Smooth muscle cell of the coronary artery (primary cell): ENCODE measurements around the gene MSANTD1. TPM values are rescaled to one million over a fixed set of nuclear protein-coding genes. Genes with fewer than 3 reads are reported as not detected.

Source experiments
- total RNA-seq: library from RNA; depleted of rRNA; stranded (reverse); fragments of >200 nt; gene quantifications from 2 replicates; pipeline ENCODE4 v1.2.3, GENCODE V29; 2014; ENCODE audit warnings: low replicate concordance

Gene MSANTD1
- total RNA-seq: 0.23 and 0.35 TPM in 2 replicates

GRCh38 chr4:3248811-3249661 lies at the start of gene MSANTD1:
Gene MSANTD1, plus strand, starts transcription at chr4:3249159. Its CDS starts 64 bp downstream, at chr4:3249223.

DNA sequence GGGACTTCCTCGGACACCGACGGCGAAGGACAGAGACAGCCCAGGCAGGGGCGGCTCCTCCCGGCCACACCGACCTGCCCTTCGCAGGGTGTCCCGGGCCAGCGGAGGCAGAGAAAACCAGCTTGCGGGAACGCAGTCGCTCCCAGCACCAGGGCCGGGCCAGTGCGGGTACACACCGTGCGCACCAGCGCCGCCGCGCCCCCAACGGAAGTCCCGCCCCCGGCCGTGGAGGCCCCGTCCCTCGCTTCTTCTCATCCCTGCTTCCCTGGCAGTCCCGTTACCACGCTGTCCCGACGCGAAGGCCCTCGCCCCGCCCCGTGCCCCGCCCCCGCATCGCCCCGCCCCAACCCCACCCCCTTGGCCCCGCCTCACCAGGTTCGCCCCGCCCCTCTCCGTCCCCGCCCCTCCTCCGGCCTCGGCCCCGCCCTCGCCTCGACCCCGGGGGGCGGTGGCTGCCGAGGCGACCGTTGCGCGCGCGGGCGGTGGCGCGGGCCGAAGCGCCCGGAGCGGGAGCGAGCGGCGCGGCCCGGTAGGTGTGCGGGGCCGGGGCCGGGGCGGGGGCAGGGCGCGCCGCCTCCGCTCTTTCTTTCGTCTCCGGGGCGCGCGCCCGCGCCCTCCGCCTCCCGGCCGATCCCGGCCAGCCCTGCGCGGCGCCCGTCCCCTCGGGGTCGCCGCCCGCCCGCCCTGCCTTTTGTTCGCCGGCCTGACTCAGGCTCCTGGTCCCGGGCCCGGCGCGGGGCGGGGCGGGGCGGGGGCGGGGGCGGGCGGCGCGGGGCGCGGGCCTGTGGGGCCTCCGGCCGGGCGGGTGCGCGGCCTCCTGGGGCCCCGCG lies 43.8 kb downstream of the MSANTD1 start, which contains the start of gene RGS12:
TSS of gene RGS12 (plus strand) at position 451 of the 830 bp plus-strand sequence. CDS start 23,150 bp downstream, outside the sequence.

Other genes starting within 250 kb of the MSANTD1 start
- gene HTT-AS, start 174.6 kb upstream of the MSANTD1 start, total RNA-seq: not detected in 2 replicates
- gene HTT, start 174.5 kb upstream of the MSANTD1 start, total RNA-seq: 23.2 and 36.0 TPM in 2 replicates
- 12.4 and 18.4 TPM in 2 replicates for gene RGS12, start 43.9 kb downstream of the MSANTD1 start, total RNA-seq
- not detected in 2 replicates for gene HGFAC, start 192.8 kb downstream of the MSANTD1 start, total RNA-seq
- 0.08 TPM in 1 of 2 replicates, not detected in the other for gene DOK7, start 214.1 kb downstream of the MSANTD1 start, total RNA-seq